Retinal pigment epithelial cell (primary cell): ENCODE results near the gene C6orf118.

Source experiments
- DNase-seq: peaks from one replicate; pipeline ENCODE4 v3.0.0-alpha.2; 2010; ENCODE audit warnings: low read depth
- H3K4me3 ChIP-seq: 2 replicates; pipeline ENCODE4 v1.5.1; 2011; ENCODE audit warnings: mild to moderate bottlenecking, low read length, control low read depth, moderate library complexity
- CTCF ChIP-seq: conservative IDR thresholded peaks from 2 replicates; pipeline ENCODE4 v1.5.1; 2011; ENCODE audit warnings: low read depth, low read length, control low read depth, inconsistent platforms

C6orf118 gene

GRCh38 chr6:165308926-165309731 is at the start of gene C6orf118:
TSS of gene C6orf118 (minus strand) at chr6:165309605. CDS start at chr6:165309586, 19 bp downstream.
- DNase-seq = peak; percentile 48
- H3K4me3 ChIP-seq = peak within 1 kb of the TSS; percentile 60
- no peak for TF ChIP-seq CTCF

- no peak for TF ChIP-seq CTCF
- H3K4me3 ChIP-seq = no peak overlapping the region
- DNase-seq = no peak
Observed at GRCh38 chr6:165345700-165346099, 36.3 kb upstream of the C6orf118 start.

GRCh38 chr6:165340532-165340931 is 31.1 kb upstream of the C6orf118 start:
- no peak overlapping the region for H3K4me3 ChIP-seq
- no peak for DNase-seq
- no peak for TF ChIP-seq CTCF

GRCh38 chr6:165325609-165326008 is 16.2 kb upstream of the C6orf118 start:
- TF ChIP-seq CTCF = no peak
- no peak overlapping the region for H3K4me3 ChIP-seq
- no peak for DNase-seq

GRCh38 chr6:165321555-165322145 is 12.2 kb upstream of the C6orf118 start:
- TF ChIP-seq CTCF = no peak
- DNase-seq = no peak
- no peak overlapping the region for H3K4me3 ChIP-seq

- H3K4me3 ChIP-seq = no peak overlapping the region
- TF ChIP-seq CTCF = no peak
- no peak for DNase-seq
Observed at GRCh38 chr6:165321150-165321549, 11.7 kb upstream of the C6orf118 start.

- H3K4me3 ChIP-seq = no peak overlapping the region
- no peak for DNase-seq
- no peak for TF ChIP-seq CTCF
Observed at GRCh38 chr6:165317723-165318122, 8.3 kb upstream of the C6orf118 start.
